Heart right ventricle (tissue), 16 donors: Measurements from ENCODE around the gene NPHP4. TPM values are rescaled to one million over a fixed set of nuclear protein-coding genes. Genes with fewer than 3 reads are reported as not detected.

Experiments
- ATAC-seq, 8 donors: fragments of 200-7000 bp; cut with Tn5 transposase; one replicate each; pipeline ENCODE4 v1.9.1; 2020; ENCODE audit warnings: mild to moderate bottlenecking in 8 of 8, moderate library complexity in 8 of 8, moderate number of reproducible peaks in 1 of 8
- DNase-seq, 2 donors: peaks; one replicate each; pipeline ENCODE4 v3.0.0-alpha.2; 2020
- H3K27ac ChIP-seq, 10 donors: fragments of 200-600 bp; sonication (generic) in 2 of 10; one replicate each; pipeline versions ENCODE4 v1.5.0 to v1.8.0; 2020 to 2022; ENCODE audit warnings: mild to moderate bottlenecking in 3 of 10
- H3K27me3 ChIP-seq, 7 donors: fragments of 200-600 bp; one replicate each; pipeline ENCODE4 v1.8.0; 2021 to 2022; ENCODE audit warnings: mild to moderate bottlenecking in 2 of 7
- H3K36me3 ChIP-seq, 9 donors: fragments of 200-600 bp; sonication (generic) in 1 of 9; one replicate each; pipeline versions ENCODE4 v1.5.0 to v1.8.0; 2020 to 2022; ENCODE audit warnings: mild to moderate bottlenecking in 2 of 9
- H3K4me1 ChIP-seq, 9 donors: fragments of 200-600 bp; sonication (generic) in 1 of 9; one replicate each; pipeline versions ENCODE4 v1.5.0 to v1.8.0; 2020 to 2022; ENCODE audit warnings: mild to moderate bottlenecking in 4 of 9
- H3K4me3 ChIP-seq, 10 donors: fragments of 200-600 bp; sonication (generic) in 2 of 10; one replicate each; pipeline versions ENCODE4 v1.5.0 to v1.8.0; 2020 to 2022; ENCODE audit warnings: mild to moderate bottlenecking in 7 of 10, moderate library complexity in 2 of 10
- H3K9me3 ChIP-seq, 11 donors: fragments of 200-600 bp in 10 of 11; sonication (generic) in 2 of 11; one replicate each; pipeline versions ENCODE4 v1.5.0 to v1.8.0; 2013 to 2022; ENCODE audit warnings: mild to moderate bottlenecking in 2 of 11, control low read depth in 1 of 11, moderate library complexity in 1 of 11
- WGBS, 2 donors: extraction: QIAGEN DNeasy Blood & Tissue Kit; methylation state at CpG; one replicate each; pipeline ENCODE4 v1.1.7; 2013; ENCODE audit warnings: inconsistent platforms in 1 of 2; 5-methylcytosine and 5-hydroxymethylcytosine counted together
- intact Hi-C, 10 donors: fragments of 100-400 bp; cut with DNase I; formaldehyde crosslinking; loops; one replicate each; pipeline versions ENCODE4 v1.11.1 to v1.14.2; 2022
- polyA plus RNA-seq, 2 donors: library from polyadenylated mRNA; stranded (reverse); fragments of 200-250 nt; gene quantifications; one replicate each; pipeline ENCODE4 v1.2.3, GENCODE V29; 2013
- total RNA-seq, 10 donors: library from RNA; stranded (reverse); fragmentation: NEBNext Ultra II Directional in 3 of 10; extraction: Animal tissue kit (Norgen Biotek cat#: 25700) in 3 of 10; gene quantifications; one replicate each; pipeline versions ENCODE4 v1.2.1 to v1.2.4, GENCODE V29; 2021 to 2023
- TF ChIP-seq, protein P1 (sequence below), 9 donors: fragments of 200-600 bp; sonication (generic) in 2 of 9; IDR thresholded peaks; one replicate each; pipeline versions ENCODE4 v1.5.0 to v1.8.0; 2021 to 2022; ENCODE audit warnings: antibody characterized with exemption in 9 of 9, mild to moderate bottlenecking in 5 of 9, moderate library complexity in 1 of 9
- donor health status: Arrhythmogenic right ventricular cardiomyopathy.
- donor health status: ischemic (EF 13 %, LVEDD 7.1; RV severe dilation, severe dysfunction).
- donor health status: healthy with polysubstance abuse.
- donor health status: DM: no; HTN: yes; CAD: no.
- donor health status: DM: no; HTN: no; CAD: no.
- donor health status: ischemic (EF 25% LVEDD 6.9; RV normal size, moderate dysfunction).
- donor health status: ischemic (EF 25% LVEDD 5.7; RV mildly dilated, moderate dysfunction).
- donor health status: healthy.
- donor health status: DM: yes; HTN: yes; CAD: no.
- donor health status: Ischemic cardiomyopathy.
- donor health status: ischemic (EF 35%, LVEDD 5.7; RV mildly dilated, moderate dysfunction).
- donor health status: nonischemic (EF 11% LVEDD 7.7; RV severe dilation, severe dysfunction).
- donor health status: DM: yes; HTN: yes; CAD: no.
- donor health status: PGD.
- donor health status: ischemic (EF 29% LVEDD 5.4; RV normal size, mild dysfunction).
- donor health status: nonischemic (EF 23%, LVEDD 6.1; RV moderate dilation, normal function).

NPHP4 gene
- total and polyA plus RNA-seq, 12 donors = 2.4 to 5.7 (median 3.3) TPM

DNA sequence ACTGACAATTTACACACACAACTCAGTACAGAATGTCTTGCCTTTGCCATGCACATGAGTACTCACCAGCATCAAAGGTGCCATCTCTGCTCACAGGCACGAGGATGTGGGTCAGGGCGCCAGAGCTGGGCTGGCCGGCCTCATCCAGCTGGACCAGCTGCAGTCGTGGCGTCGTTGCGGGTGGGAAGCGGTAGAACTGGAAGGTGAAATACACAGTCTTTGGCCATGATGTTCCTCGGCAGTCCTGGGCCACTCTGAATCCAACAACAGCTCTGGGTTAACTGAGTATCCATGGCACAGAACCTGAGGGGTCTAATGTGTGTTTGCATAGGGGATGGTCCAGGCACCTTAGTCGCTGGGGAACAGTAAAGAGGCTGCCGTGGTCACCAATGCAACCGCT is 87.7 kb downstream of the NPHP4 start:
- Histone ChIP-seq H3K4me1 (no peaks in the 10 kb centered on the region), H3K27ac (no peak overlapping the region), H3K27me3 (no peaks in the 10 kb centered on the region), H3K36me3 (peaks cover 0 to 66% (median 0%) of the 10 kb centered on the region in 9 donors), H3K9me3 (no peaks in the 10 kb centered on the region), H3K4me3 (no peak overlapping the region)
- 94 to 95% methylated on average over 12 of the region's 12 CpGs for WGBS, 2 donors
- TF ChIP-seq, protein P1, sequence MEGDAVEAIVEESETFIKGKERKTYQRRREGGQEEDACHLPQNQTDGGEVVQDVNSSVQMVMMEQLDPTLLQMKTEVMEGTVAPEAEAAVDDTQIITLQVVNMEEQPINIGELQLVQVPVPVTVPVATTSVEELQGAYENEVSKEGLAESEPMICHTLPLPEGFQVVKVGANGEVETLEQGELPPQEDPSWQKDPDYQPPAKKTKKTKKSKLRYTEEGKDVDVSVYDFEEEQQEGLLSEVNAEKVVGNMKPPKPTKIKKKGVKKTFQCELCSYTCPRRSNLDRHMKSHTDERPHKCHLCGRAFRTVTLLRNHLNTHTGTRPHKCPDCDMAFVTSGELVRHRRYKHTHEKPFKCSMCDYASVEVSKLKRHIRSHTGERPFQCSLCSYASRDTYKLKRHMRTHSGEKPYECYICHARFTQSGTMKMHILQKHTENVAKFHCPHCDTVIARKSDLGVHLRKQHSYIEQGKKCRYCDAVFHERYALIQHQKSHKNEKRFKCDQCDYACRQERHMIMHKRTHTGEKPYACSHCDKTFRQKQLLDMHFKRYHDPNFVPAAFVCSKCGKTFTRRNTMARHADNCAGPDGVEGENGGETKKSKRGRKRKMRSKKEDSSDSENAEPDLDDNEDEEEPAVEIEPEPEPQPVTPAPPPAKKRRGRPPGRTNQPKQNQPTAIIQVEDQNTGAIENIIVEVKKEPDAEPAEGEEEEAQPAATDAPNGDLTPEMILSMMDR (IDR thresholded peaks at IDR 0.05) = no peak
- no peak for ATAC-seq
- DNase-seq = no peak
- intact Hi-C loops = no loop called here

DNA sequence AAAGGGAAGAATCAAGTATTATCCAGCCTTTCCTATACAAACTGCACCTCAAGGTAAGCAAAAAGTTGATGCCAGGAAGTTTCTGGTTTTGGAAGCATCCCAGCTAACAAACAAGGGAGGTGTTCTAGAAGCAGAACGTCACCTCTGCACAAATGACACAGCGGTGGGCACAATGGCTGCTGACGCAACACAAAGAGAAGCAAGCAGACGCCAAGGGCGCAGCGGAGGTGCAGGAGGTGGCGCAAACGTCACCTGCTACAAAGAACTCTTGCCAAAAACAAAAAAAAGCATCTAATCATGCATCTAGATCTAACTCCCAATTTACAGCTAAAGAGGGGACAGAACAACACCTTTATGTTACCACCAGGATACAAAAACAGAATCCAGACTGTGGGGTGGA is 88.5 kb downstream of the NPHP4 start:
- TF ChIP-seq, protein P1 (IDR thresholded peaks at IDR 0.05) = no peak
- Histone ChIP-seq H3K27ac (no peak overlapping the region), H3K4me1 (no peaks in the 10 kb centered on the region), H3K4me3 (no peak overlapping the region), H3K27me3 (no peaks in the 10 kb centered on the region), H3K9me3 (no peaks in the 10 kb centered on the region), H3K36me3 (peaks cover 0 to 66% (median 0%) of the 10 kb centered on the region in 9 donors)
- DNase-seq (no peak), ATAC-seq (no peak)
- 95% methylated on average over 8 of the region's 8 CpGs for WGBS, 2 donors
- intact Hi-C loops = no loop called here

DNA sequence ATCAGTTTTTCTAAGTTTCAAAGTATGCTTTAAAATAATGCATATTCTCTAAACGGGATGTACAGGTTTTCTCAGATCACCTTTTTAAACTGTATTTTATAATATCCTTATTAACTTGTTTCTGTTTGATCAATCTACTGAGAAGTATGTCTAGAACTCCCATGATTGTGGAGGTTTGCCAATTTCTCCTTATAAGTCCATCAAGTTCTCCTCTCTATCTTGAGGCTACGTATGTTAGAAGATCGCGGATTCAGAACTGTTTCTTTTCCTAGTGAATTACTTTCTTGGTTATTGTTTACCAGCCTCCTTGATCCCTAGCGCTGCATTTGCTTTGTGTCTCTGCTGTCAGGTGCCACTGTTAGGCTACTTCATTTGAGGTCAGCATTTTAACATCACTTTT is 89.2 kb downstream of the NPHP4 start:
- TF ChIP-seq, protein P1 (IDR thresholded peaks at IDR 0.05) = no peak
- Histone ChIP-seq H3K36me3 (peaks cover 0 to 68% (median 0%) of the 10 kb centered on the region in 9 donors), H3K4me1 (no peaks in the 10 kb centered on the region), H3K4me3 (no peak overlapping the region), H3K9me3 (no peaks in the 10 kb centered on the region), H3K27me3 (no peaks in the 10 kb centered on the region), H3K27ac (no peak overlapping the region)
- 94 to 95% methylated on average over 5 of the region's 5 CpGs for WGBS, 2 donors
- ATAC-seq (no peak), DNase-seq (no peak)
- intact Hi-C loops = no loop called here

DNA sequence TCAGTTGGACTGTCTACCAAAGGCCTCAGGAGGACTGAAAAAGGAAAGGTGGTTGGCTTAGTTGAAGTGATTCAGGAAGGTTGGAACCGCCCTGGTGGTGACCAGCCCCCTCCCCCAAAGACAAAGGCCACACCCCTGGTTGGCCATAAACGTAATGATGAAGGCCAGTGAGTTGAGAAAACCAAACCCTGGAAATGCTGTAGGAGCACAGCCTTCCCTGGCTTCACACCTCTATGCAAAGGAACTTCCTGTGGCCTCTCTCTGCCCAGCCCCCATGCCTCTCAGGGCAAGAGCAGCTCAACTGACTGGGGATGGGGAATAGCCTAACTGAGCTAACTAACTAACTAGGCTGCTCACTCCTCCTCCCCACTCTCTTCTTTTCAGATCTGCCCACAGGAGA is 90.4 kb downstream of the NPHP4 start:
- no peaks in the 10 kb centered on the region for H3K27me3 ChIP-seq
- H3K9me3 ChIP-seq = no peaks in the 10 kb centered on the region
- intact Hi-C loops = no loop called here
- no peak for DNase-seq
- H3K4me1 ChIP-seq = no peaks in the 10 kb centered on the region
- ATAC-seq = no peak
- peaks cover 0 to 70% (median 2%) of the 10 kb centered on the region in 9 donors for H3K36me3 ChIP-seq
- TF ChIP-seq, protein P1 (IDR thresholded peaks at IDR 0.05) = no peak
- 83 to 86% methylated on average over 2 of the region's 2 CpGs for WGBS, 2 donors
- no peak overlapping the region for H3K27ac ChIP-seq
- H3K4me3 ChIP-seq = no peak overlapping the region
